K562 (cell line): Measurements from ENCODE around the gene NIPSNAP3A. TPM values are rescaled to one million over a fixed set of nuclear protein-coding genes. Genes with fewer than 3 reads are reported as not detected.

ENCODE experiments used
- ATAC-seq: fragments of 200-7000 bp; cut with Tn5 transposase; 3 replicates; pipeline ENCODE4 v1.9.1; 2020; ENCODE audit warnings: moderate library complexity
- BruUV-seq: library from RNA; stranded (reverse); fragments of 400-500 nt; replicated peaks from 2 replicates; lab custom pipeline; 2021; lab: Mats Ljungman, UMichigan
- CTCF ChIA-PET: fragments of 300-600 bp; formaldehyde crosslinking; extraction: SDS; loops from one replicate; lab custom pipeline; 2021; ENCODE audit warnings: low intra/inter-chr PET ratio; lab: Yijun Ruan, JAX
- POLR2A ChIA-PET: fragments of 300-600, 350-650 bp; sonication (Branson Sonifier 250); formaldehyde crosslinking; extraction: SDS; loops from one replicate; lab custom pipeline; 2021; ENCODE audit warnings: antibody characterized with exemption, inconsistent platforms; lab: Yijun Ruan, JAX
- DNase-seq, 4 experiments: peaks; one replicate each; pipeline versions ENCODE4 v3.0.0 to v3.0.0-alpha.2; 2011 to 2018; ENCODE audit warnings: low spot score in 3 of 4, mixed read lengths in 3 of 4; ENCODE audit errors: extremely low read depth in 1 of 4
- FAIRE-seq: peaks from 2 replicates; lab custom pipeline; 2011; peaks lifted over from hg19 to GRCh38; lab: Jason Lieb, UNC
- H2AFZ ChIP-seq: 2 replicates; pipeline ENCODE4 v1.6.0; 2011; ENCODE audit warnings: low read depth, low read length, control low read depth, inconsistent platforms
- H3K27ac ChIP-seq: fragments of 200-600 bp; 3 replicates; pipeline ENCODE4 v1.8.0; 2011; ENCODE audit warnings: low read depth, mild to moderate bottlenecking, control low read depth, inconsistent platforms, low read length, moderate library complexity, mixed read lengths; ENCODE audit errors: extremely low read depth
- H3K27me3 ChIP-seq, 2 experiments: fragments of 300-600 bp in 1 of 2; 2 replicates in 1 of 2; 3 replicates in 1 of 2; pipeline versions ENCODE4 v1.6.0 to v1.8.0; 2011; ENCODE audit warnings: inconsistent platforms in 2 of 2, low read length in 2 of 2, mild to moderate bottlenecking in 1 of 2, mixed read lengths in 1 of 2, moderate library complexity in 1 of 2; ENCODE audit not compliant: control insufficient read depth in 2 of 2, insufficient read depth in 2 of 2
- H3K36me3 ChIP-seq: fragments of 300-600 bp; 3 replicates; pipeline ENCODE4 v1.8.0; 2011; ENCODE audit warnings: mild to moderate bottlenecking, low read length, inconsistent platforms; ENCODE audit not compliant: control insufficient read depth, insufficient read depth
- H3K4me1 ChIP-seq, 2 experiments: fragments of 200-600 bp in 1 of 2; replicated peaks in 1 of 2; 2 replicates in 1 of 2; 3 replicates in 1 of 2; pipeline versions ENCODE4 v1.5.1 to v1.8.0; 2011; ENCODE audit warnings: inconsistent platforms in 2 of 2, low read length in 2 of 2, mild to moderate bottlenecking in 1 of 2, mixed read lengths in 1 of 2, moderate library complexity in 1 of 2; ENCODE audit not compliant: control insufficient read depth in 2 of 2, insufficient read depth in 2 of 2
- H3K4me2 ChIP-seq: 2 replicates; pipeline ENCODE4 v1.6.1; 2011; ENCODE audit warnings: low read length, control low read depth, inconsistent platforms, mixed read lengths; ENCODE audit not compliant: insufficient read depth
- H3K4me3 ChIP-seq: fragments of 200-600 bp; sonication (generic), shearing (Covaris generic); 2 replicates; pipeline ENCODE4 v1.5.1; 2016; ENCODE audit warnings: control low read depth, inconsistent platforms
- H3K79me2 ChIP-seq: fragments of 200-600 bp; 3 replicates; pipeline ENCODE4 v1.8.0; 2011; ENCODE audit warnings: low read length, inconsistent platforms; ENCODE audit not compliant: control insufficient read depth, insufficient read depth
- H3K9ac ChIP-seq, 2 experiments: 2 replicates each; pipeline versions ENCODE4 v1.6.0 to v1.6.1; 2011; ENCODE audit warnings: low read depth in 2 of 2, low read length in 2 of 2, control low read depth in 1 of 2, inconsistent platforms in 1 of 2, mild to moderate bottlenecking in 1 of 2, mixed read lengths in 1 of 2; ENCODE audit not compliant: insufficient read depth in 1 of 2
- H3K9me1 ChIP-seq: one replicate; pipeline ENCODE4 v1.6.0; 2011; ENCODE audit warnings: inconsistent platforms, mild to moderate bottlenecking, low read length, moderate library complexity; ENCODE audit not compliant: control insufficient read depth, insufficient read depth
- H3K9me3 ChIP-seq: replicated peaks from 2 replicates; pipeline ENCODE4 v1.5.1; 2011; ENCODE audit warnings: low read depth, low read length, inconsistent platforms; ENCODE audit not compliant: control insufficient read depth, insufficient read depth
- H4K20me1 ChIP-seq: replicated peaks from 2 replicates; pipeline ENCODE4 v1.6.1; 2011; ENCODE audit warnings: low read length, inconsistent platforms, mixed read lengths; ENCODE audit not compliant: control insufficient read depth, insufficient read depth
- DIDO1 ChIP-seq: fragments of 450-650 bp; IDR thresholded peaks from 2 replicates; pipeline ENCODE4 v1.6.1; 2016; ENCODE audit warnings: low read depth, missing biosample characterization, missing genetic modification characterization
- FOXK2 ChIP-seq, 2 experiments: fragments of 450-650 bp; IDR thresholded peaks in 1 of 2; conservative IDR thresholded peaks in 1 of 2; 2 replicates each; pipeline ENCODE4 v1.6.1; 2016; ENCODE audit warnings: low read depth in 2 of 2, mild to moderate bottlenecking in 1 of 2
- MTA2 ChIP-seq: fragments of 450-650 bp; IDR thresholded peaks from 2 replicates; pipeline ENCODE4 v1.6.1; 2016; ENCODE audit warnings: low read depth
- POLR2H ChIP-seq: IDR thresholded peaks from 2 replicates; pipeline ENCODE4 v1.6.1; 2016; ENCODE audit warnings: missing genetic modification characterization, low read depth, mild to moderate bottlenecking, control low read depth, missing compliant biosample characterization, moderate library complexity
- SETDB1 ChIP-seq: IDR thresholded peaks from one replicate; pipeline ENCODE4 v1.6.1; 2012; ENCODE audit warnings: low read length, control low read depth, inconsistent platforms
- SMAD4 ChIP-seq: fragments of 250-450 bp; sonication (Bioruptor Pico); conservative IDR thresholded peaks from 2 replicates; pipeline ENCODE4 v1.8.0; 2021; ENCODE audit warnings: inconsistent platforms, mild to moderate bottlenecking, moderate library complexity
- TSC22D4 ChIP-seq: fragments of 450-650 bp; IDR thresholded peaks from 2 replicates; pipeline ENCODE4 v1.6.1; 2016; ENCODE audit warnings: missing genetic modification characterization, missing biosample characterization, control low read depth
- WGBS: fragments of 100-300 bp; shearing (Covaris generic); methylation state at CpG from one replicate; pipeline ENCODE4 v1.1.6; 2016; ENCODE audit warnings: low coverage, mixed read lengths; ENCODE audit not compliant: insufficient coverage; ENCODE audit errors: missing lambda C conversion rate; 5-methylcytosine and 5-hydroxymethylcytosine counted together
- in situ Hi-C: fragments of 300-500 bp; cut with MboI; formaldehyde crosslinking; loops from 4 replicates; pipeline ENCODE4 v1.15.0; 2018; ENCODE audit warnings: inconsistent platforms, mixed read lengths
- intact Hi-C: fragments of 100-400 bp; cut with micrococcal nuclease; formaldehyde crosslinking; loops from 2 replicates; pipeline ENCODE4 v1.14.2; 2022
- polyA plus RNA-seq, 8 experiments: library from polyadenylated mRNA; depleted of rRNA in 4 of 8; stranded (reverse) in 5 of 8; unstranded in 3 of 8; fragments of >200 nt; fragmentation: Nextera tagmentation in 2 of 8; fragmentation: Illumina TruSeq in 1 of 8; extraction: Ambion mirVana in 2 of 8; extraction: Trizol in 1 of 8; gene quantifications; 2 replicates each; pipeline versions ENCODE4 v1.2.1 to v1.2.3, GENCODE V29; 2011 to 2014; ENCODE audit warnings: inconsistent platforms in 1 of 8, missing spikeins in 1 of 8
- total RNA-seq, 7 experiments: library from RNA; depleted of rRNA in 6 of 7; stranded (reverse); fragments of >200 nt in 6 of 7; fragmentation: Illumina TruSeq in 2 of 7; extraction: Trizol in 2 of 7; gene quantifications; 2 replicates each; pipeline versions ENCODE4 v1.2.1 to v1.2.3, GENCODE V29; 2011 to 2021; ENCODE audit warnings: low replicate concordance in 1 of 7
- TF ChIP-seq, protein P1 (sequence below): fragments of 450-650 bp; IDR thresholded peaks from 2 replicates; pipeline ENCODE4 v1.6.1; 2016; ENCODE audit warnings: low read depth
- TF ChIP-seq, protein P2 (sequence below): fragments of 250-450 bp; sonication (Bioruptor Pico); IDR thresholded peaks from 2 replicates; pipeline ENCODE4 v1.8.0; 2022; ENCODE audit warnings: moderate library complexity, mild to moderate bottlenecking, inconsistent platforms
- TF ChIP-seq, protein P3 (sequence below): fragments of 200-800 bp; sonication (Bioruptor generic); IDR thresholded peaks from 2 replicates; pipeline ENCODE4 v1.6.1; 2017; ENCODE audit warnings: missing genetic modification characterization, missing compliant biosample characterization

The NIPSNAP3A gene
- total and polyA plus RNA-seq, 9 of the 15 experiments (the other 6 are each of a cell fraction or from before 2014, with no cell fraction given), result 25.3 to 132 (median 40.5) TPM

DNA sequence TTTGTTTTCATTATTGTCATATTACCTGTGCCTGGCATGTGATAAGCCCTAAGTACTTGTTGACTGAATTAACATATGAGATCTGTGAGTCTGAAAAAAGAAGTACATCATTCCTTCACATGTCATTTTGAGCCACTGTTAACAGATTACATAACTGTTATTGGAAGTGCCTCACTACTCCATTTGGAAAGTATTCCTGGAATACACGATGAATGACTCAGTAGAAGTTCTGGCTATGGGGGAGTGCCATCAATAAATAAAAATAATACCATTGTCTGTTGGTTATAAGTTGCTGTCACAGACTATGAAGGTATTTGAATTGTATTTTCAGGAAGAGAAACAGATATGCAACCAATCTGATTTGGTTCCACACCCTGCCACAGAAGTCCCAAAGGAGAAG lies 29.3 kb downstream of the NIPSNAP3A start:
- H3K79me2 ChIP-seq, result no peaks in the 10 kb centered on the region
- 40% methylated on average over 1 of the region's 1 CpG for WGBS
- no peak overlapping the region for H3K4me3 ChIP-seq
- no peaks in the 10 kb centered on the region for H4K20me1 ChIP-seq
- ATAC-seq (no peak), DNase-seq (no peak), FAIRE-seq (no peak)
- POLR2A ChIA-PET, result no interaction called here
- H2AFZ ChIP-seq, result no peak overlapping the region
- CTCF ChIA-PET, result no interaction called here
- no TSS peak for BruUV-seq
- H3K9me1 ChIP-seq, result no peaks in the 10 kb centered on the region
- peaks cover 9 to 22% of the 10 kb centered on the region in 2 experiments for H3K4me1 ChIP-seq
- H3K27me3 ChIP-seq, result no peaks in the 10 kb centered on the region
- in situ Hi-C loops, result no loop called here
- no peak overlapping the region for H3K4me2 ChIP-seq
- H3K36me3 ChIP-seq, result no peaks in the 10 kb centered on the region; the same call in 2 of the 3 replicates
- no peak overlapping the region for H3K9ac ChIP-seq
- H3K27ac ChIP-seq, result no peak overlapping the region
- intact Hi-C loops, result no loop called here
- H3K9me3 ChIP-seq, result no peaks in the 10 kb centered on the region
- TF ChIP-seq FOXK2 (conservative IDR thresholded peaks at IDR 0.05 in 1 of 2, IDR thresholded peaks at IDR 0.05 in 1 of 2; ENCODE audit: low read depth in 2 of 2) (no peak), POLR2H (tag) (no peak), TSC22D4 (tag) (no peak), SMAD4 (CRISPR knock-in tag) (no peak), SETDB1 (no peak), MTA2 (no peak), DIDO1 (tag) (no peak)
- TF ChIP-seq, protein P1, sequence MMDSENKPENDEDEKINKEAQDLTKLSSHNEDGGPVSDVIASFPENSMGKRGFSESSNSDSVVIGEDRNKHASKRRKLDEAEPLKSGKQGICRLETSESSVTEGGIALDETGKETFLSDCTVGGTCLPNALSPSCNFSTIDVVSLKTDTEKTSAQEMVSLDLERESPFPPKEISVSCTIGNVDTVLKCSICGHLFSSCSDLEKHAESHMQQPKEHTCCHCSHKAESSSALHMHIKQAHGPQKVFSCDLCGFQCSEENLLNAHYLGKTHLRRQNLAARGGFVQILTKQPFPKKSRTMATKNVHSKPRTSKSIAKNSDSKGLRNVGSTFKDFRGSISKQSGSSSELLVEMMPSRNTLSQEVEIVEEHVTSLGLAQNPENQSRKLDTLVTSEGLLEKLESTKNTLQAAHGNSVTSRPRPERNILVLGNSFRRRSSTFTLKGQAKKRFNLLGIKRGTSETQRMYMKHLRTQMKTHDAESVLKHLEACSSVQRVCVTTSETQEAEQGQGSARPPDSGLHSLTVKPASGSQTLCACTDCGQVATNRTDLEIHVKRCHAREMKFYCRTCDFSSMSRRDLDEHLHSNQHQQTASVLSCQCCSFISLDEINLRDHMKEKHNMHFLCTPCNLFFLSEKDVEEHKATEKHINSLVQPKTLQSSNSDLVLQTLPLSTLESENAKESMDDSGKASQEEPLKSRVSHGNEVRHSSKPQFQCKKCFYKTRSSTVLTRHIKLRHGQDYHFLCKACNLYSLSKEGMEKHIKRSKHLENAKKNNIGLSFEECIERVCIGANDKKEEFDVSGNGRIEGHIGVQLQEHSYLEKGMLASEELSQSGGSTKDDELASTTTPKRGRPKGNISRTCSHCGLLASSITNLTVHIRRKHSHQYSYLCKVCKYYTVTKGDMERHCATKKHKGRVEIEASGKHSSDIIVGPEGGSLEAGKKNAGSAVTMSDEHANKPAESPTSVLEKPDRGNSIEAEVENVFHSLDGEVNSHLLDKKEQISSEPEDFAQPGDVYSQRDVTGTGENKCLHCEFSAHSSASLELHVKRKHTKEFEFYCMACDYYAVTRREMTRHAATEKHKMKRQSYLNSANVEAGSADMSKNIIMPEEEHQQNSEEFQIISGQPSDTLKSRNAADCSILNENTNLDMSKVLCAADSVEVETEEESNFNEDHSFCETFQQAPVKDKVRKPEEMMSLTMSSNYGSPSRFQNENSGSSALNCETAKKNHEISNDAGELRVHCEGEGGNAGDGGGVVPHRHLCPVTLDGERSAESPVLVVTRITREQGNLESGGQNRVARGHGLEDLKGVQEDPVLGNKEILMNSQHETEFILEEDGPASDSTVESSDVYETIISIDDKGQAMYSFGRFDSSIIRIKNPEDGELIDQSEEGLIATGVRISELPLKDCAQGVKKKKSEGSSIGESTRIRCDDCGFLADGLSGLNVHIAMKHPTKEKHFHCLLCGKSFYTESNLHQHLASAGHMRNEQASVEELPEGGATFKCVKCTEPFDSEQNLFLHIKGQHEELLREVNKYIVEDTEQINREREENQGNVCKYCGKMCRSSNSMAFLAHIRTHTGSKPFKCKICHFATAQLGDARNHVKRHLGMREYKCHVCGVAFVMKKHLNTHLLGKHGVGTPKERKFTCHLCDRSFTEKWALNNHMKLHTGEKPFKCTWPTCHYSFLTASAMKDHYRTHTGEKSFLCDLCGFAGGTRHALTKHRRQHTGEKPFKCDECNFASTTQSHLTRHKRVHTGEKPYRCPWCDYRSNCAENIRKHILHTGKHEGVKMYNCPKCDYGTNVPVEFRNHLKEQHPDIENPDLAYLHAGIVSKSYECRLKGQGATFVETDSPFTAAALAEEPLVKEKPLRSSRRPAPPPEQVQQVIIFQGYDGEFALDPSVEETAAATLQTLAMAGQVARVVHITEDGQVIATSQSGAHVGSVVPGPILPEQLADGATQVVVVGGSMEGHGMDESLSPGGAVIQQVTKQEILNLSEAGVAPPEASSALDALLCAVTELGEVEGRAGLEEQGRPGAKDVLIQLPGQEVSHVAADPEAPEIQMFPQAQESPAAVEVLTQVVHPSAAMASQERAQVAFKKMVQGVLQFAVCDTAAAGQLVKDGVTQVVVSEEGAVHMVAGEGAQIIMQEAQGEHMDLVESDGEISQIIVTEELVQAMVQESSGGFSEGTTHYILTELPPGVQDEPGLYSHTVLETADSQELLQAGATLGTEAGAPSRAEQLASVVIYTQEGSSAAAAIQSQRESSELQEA, result no peak
- TF ChIP-seq, protein P2, sequence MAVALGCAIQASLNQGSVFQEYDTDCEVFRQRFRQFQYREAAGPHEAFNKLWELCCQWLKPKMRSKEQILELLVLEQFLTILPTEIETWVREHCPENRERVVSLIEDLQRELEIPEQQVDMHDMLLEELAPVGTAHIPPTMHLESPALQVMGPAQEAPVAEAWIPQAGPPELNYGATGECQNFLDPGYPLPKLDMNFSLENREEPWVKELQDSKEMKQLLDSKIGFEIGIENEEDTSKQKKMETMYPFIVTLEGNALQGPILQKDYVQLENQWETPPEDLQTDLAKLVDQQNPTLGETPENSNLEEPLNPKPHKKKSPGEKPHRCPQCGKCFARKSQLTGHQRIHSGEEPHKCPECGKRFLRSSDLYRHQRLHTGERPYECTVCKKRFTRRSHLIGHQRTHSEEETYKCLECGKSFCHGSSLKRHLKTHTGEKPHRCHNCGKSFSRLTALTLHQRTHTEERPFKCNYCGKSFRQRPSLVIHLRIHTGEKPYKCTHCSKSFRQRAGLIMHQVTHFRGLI, result no peak
- TF ChIP-seq, protein P3, sequence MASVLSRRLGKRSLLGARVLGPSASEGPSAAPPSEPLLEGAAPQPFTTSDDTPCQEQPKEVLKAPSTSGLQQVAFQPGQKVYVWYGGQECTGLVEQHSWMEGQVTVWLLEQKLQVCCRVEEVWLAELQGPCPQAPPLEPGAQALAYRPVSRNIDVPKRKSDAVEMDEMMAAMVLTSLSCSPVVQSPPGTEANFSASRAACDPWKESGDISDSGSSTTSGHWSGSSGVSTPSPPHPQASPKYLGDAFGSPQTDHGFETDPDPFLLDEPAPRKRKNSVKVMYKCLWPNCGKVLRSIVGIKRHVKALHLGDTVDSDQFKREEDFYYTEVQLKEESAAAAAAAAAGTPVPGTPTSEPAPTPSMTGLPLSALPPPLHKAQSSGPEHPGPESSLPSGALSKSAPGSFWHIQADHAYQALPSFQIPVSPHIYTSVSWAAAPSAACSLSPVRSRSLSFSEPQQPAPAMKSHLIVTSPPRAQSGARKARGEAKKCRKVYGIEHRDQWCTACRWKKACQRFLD (CRISPR knock-in tag), result no peak
